Measurements from ENCODE around the gene ARRDC4. TPM values are rescaled to one million over a fixed set of nuclear protein-coding genes. Genes with fewer than 3 reads are reported as not detected.

The ARRDC4 gene
- 11.9 and 12.1 TPM in 2 replicates for total RNA-seq
- long read RNA-seq, full-length matches to known transcripts, result 2 of 10 reads
- long read RNA-seq, partial matches to known transcripts, result 8 of 10 reads
- long read RNA-seq, other reads (novel, unspliced or antisense), result 0 of 10 reads

- Mint-ChIP-seq H3K36me3 (ENCODE audit: insufficient read depth) (peaks cover 3% of the 10 kb centered on the region), H3K4me3 (ENCODE audit: low read depth) (peak within 1 kb of the TSS; percentile 74), H3K9me3 (ENCODE audit: low read depth) (peaks cover 2% of the 10 kb centered on the region), H3K27ac (peak within 1 kb of the TSS; percentile 95), H3K27me3 (peaks cover 6% of the 10 kb centered on the region), H3K4me1 (ENCODE audit: low read depth) (peaks cover 18% of the 10 kb centered on the region)
- peak; percentile 97 for DNase-seq (ENCODE audit: low spot score, unreplicated experiment)
- TF ChIP-seq CTCF (IDR thresholded peaks at IDR 0.05; ENCODE audit: unreplicated experiment), result no peak
Measured at GRCh38 chr15:97960364-97961066, at the start of gene ARRDC4. TSS of gene ARRDC4 (plus strand) at chr15:97960703. CDS start at chr15:97960862, 159 bp downstream.

- peaks cover 55% of the 10 kb centered on the region for H3K27me3 Mint-ChIP-seq
- no peak overlapping the region for H3K4me3 Mint-ChIP-seq (ENCODE audit: low read depth)
- no peak for TF ChIP-seq CTCF (IDR thresholded peaks at IDR 0.05; ENCODE audit: unreplicated experiment)
- H3K36me3 Mint-ChIP-seq (ENCODE audit: insufficient read depth), result no peaks in the 10 kb centered on the region
- H3K9me3 Mint-ChIP-seq (ENCODE audit: low read depth), result no peaks in the 10 kb centered on the region
- H3K27ac Mint-ChIP-seq, result no peak overlapping the region
- no peaks in the 10 kb centered on the region for H3K4me1 Mint-ChIP-seq (ENCODE audit: low read depth)
- DNase-seq (ENCODE audit: low spot score, unreplicated experiment), result no peak
Measured at GRCh38 chr15:97914711-97915110, 45.8 kb upstream of the ARRDC4 start.

- Mint-ChIP-seq H3K4me3 (ENCODE audit: low read depth) (no peak overlapping the region), H3K36me3 (ENCODE audit: insufficient read depth) (no peaks in the 10 kb centered on the region), H3K27ac (no peak overlapping the region), H3K9me3 (ENCODE audit: low read depth) (no peaks in the 10 kb centered on the region), H3K4me1 (ENCODE audit: low read depth) (no peaks in the 10 kb centered on the region), H3K27me3 (peaks cover 55% of the 10 kb centered on the region)
- no peak for DNase-seq (ENCODE audit: low spot score, unreplicated experiment)
- no peak for TF ChIP-seq CTCF (IDR thresholded peaks at IDR 0.05; ENCODE audit: unreplicated experiment)
Measured at GRCh38 chr15:97915261-97915660, 45.2 kb upstream of the ARRDC4 start.

- no peak overlapping the region for H3K27ac Mint-ChIP-seq
- no peak for TF ChIP-seq CTCF (IDR thresholded peaks at IDR 0.05; ENCODE audit: unreplicated experiment)
- H3K27me3 Mint-ChIP-seq, result peaks cover 25% of the 10 kb centered on the region
- H3K9me3 Mint-ChIP-seq (ENCODE audit: low read depth), result peaks cover 22% of the 10 kb centered on the region
- peaks cover 1% of the 10 kb centered on the region for H3K36me3 Mint-ChIP-seq (ENCODE audit: insufficient read depth)
- no peaks in the 10 kb centered on the region for H3K4me1 Mint-ChIP-seq (ENCODE audit: low read depth)
- no peak overlapping the region for H3K4me3 Mint-ChIP-seq (ENCODE audit: low read depth)
- DNase-seq (ENCODE audit: low spot score, unreplicated experiment), result no peak
Measured at GRCh38 chr15:97921296-97921865, 39.1 kb upstream of the ARRDC4 start.

GRCh38 chr15:97929456-97930229 lies 30.9 kb upstream of the ARRDC4 start:
- no peak for TF ChIP-seq CTCF (IDR thresholded peaks at IDR 0.05; ENCODE audit: unreplicated experiment)
- no peak for DNase-seq (ENCODE audit: low spot score, unreplicated experiment)
- Mint-ChIP-seq H3K4me1 (ENCODE audit: low read depth) (no peaks in the 10 kb centered on the region), H3K27ac (no peak overlapping the region), H3K4me3 (ENCODE audit: low read depth) (no peak overlapping the region), H3K27me3 (no peaks in the 10 kb centered on the region), H3K9me3 (ENCODE audit: low read depth) (peaks cover 29% of the 10 kb centered on the region), H3K36me3 (ENCODE audit: insufficient read depth) (no peaks in the 10 kb centered on the region)

Data from progenitor cell of endocrine pancreas (in vitro differentiated cells).